ENCODE measurements around the gene HIVEP3. TPM values are rescaled to one million over a fixed set of nuclear protein-coding genes. Genes with fewer than 3 reads are reported as not detected.

HIVEP3 gene
- polyA plus RNA-seq, 1 of the 3 experiments (the other 2 are of a cell fraction) = 6.4 TPM

GRCh38 chr1:41773842-41774241, 144.9 kb downstream of the HIVEP3 start:
- Histone ChIP-seq H3F3A (replicated peaks; ENCODE audit: insufficient read depth) (peaks cover 9% of the 10 kb centered on the region), H3K4me2 (no peak overlapping the region), H3K9me2 (no peaks in the 10 kb centered on the region), H3K9ac (no peak overlapping the region), H3K27me3 (ENCODE audit: insufficient read depth) (no peaks in the 10 kb centered on the region), H3K79me2 (ENCODE audit: insufficient read depth) (no peaks in the 10 kb centered on the region), H3K27ac (ENCODE audit: low read depth in 2 of 2, low read length in 1 of 2) (peak overlapping the region in 1 of 2 experiments; percentile 37; a peak in 1 of 4 replicates), H3K4me1 (ENCODE audit: control insufficient read depth in 1 of 2, insufficient read depth in 2 of 2, low read depth in 1 of 2, low read length in 1 of 2) (peaks cover 4 to 5% of the 10 kb centered on the region in 2 experiments; a peak in 1 of 4 replicates), H3K4me3 (ENCODE audit: low read depth in 2 of 2, low read length in 1 of 2) (no peak overlapping the region), H3K36me3 (replicated peaks in 1 of 2; ENCODE audit: control insufficient read depth in 1 of 2, insufficient read depth in 2 of 2, low read length in 1 of 2) (no peaks in the 10 kb centered on the region), H3K9me3 (no peaks in the 10 kb centered on the region), H4K20me1 (ENCODE audit: insufficient read depth) (no peaks in the 10 kb centered on the region), H2AFZ (ENCODE audit: low read depth) (no peak overlapping the region)
- CTCF ChIA-PET = interaction anchor here (0.6 to 2.7 kb wide), 3 partner anchors 29 to 200 kb away, joined by 3 to 9 read pairs (median 3); no protein-coding TSS in a partner anchor
- TF ChIP-seq ELF1 (IDR thresholded peaks at IDR 0.05) = no peak
- TF ChIP-seq SIN3A (IDR thresholded peaks at IDR 0.05; ENCODE audit: borderline replicate concordance, low read depth, low read length) = no peak
- no peak for TF ChIP-seq TCF12 (IDR thresholded peaks at IDR 0.05)
- TF ChIP-seq RXRA (IDR thresholded peaks at IDR 0.05; ENCODE audit: borderline replicate concordance, low read depth) = no peak
- TF ChIP-seq TAF1 (IDR thresholded peaks at IDR 0.05; ENCODE audit: borderline replicate concordance, low read depth, low read length) = no peak
- TF ChIP-seq RCOR1 (IDR thresholded peaks at IDR 0.05; ENCODE audit: low read length) = no peak
- TF ChIP-seq USF1 (IDR thresholded peaks at IDR 0.05; ENCODE audit: borderline replicate concordance, low read depth) = peak; percentile 28; the same call in 1 of the 2 replicates
- DNase-seq = no peak
- WGBS (ENCODE audit: low lambda C conversion rate) = 96% methylated on average over 2 of the region's 3 CpGs
- POLR2A ChIA-PET = no interaction called here

GRCh38 chr1:41773144-41773591, 145.6 kb downstream of the HIVEP3 start:
- WGBS (ENCODE audit: low lambda C conversion rate) = 63% methylated on average over 4 of the region's 5 CpGs
- Histone ChIP-seq H2AFZ (ENCODE audit: low read depth) (no peak overlapping the region), H3K27ac (ENCODE audit: low read depth in 2 of 2, low read length in 1 of 2) (peak overlapping the region in 1 of 2 experiments; percentile 37; a peak in 1 of 4 replicates), H3K9ac (no peak overlapping the region), H3F3A (replicated peaks; ENCODE audit: insufficient read depth) (peaks cover 9% of the 10 kb centered on the region), H3K4me2 (peak overlapping the region; percentile 13; the same call in 1 of the 2 replicates), H3K9me3 (no peaks in the 10 kb centered on the region), H3K4me1 (ENCODE audit: control insufficient read depth in 1 of 2, insufficient read depth in 2 of 2, low read depth in 1 of 2, low read length in 1 of 2) (peaks cover 4 to 5% of the 10 kb centered on the region in 2 experiments; a peak in 1 of 4 replicates), H3K9me2 (no peaks in the 10 kb centered on the region), H3K4me3 (ENCODE audit: low read depth in 2 of 2, low read length in 1 of 2) (no peak overlapping the region), H3K36me3 (replicated peaks in 1 of 2; ENCODE audit: control insufficient read depth in 1 of 2, insufficient read depth in 2 of 2, low read length in 1 of 2) (no peaks in the 10 kb centered on the region), H4K20me1 (ENCODE audit: insufficient read depth) (no peaks in the 10 kb centered on the region), H3K79me2 (ENCODE audit: insufficient read depth) (no peaks in the 10 kb centered on the region), H3K27me3 (ENCODE audit: insufficient read depth) (no peaks in the 10 kb centered on the region)
- ChIA-PET POLR2A (no interaction called here), CTCF (no interaction called here)
- TF ChIP-seq, protein P1, sequence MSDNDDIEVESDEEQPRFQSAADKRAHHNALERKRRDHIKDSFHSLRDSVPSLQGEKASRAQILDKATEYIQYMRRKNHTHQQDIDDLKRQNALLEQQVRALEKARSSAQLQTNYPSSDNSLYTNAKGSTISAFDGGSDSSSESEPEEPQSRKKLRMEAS (IDR thresholded peaks at IDR 0.05; ENCODE audit: low read depth) = no peak
- no peak for TF ChIP-seq GATA2 (CRISPR knock-in tag; IDR thresholded peaks at IDR 0.05)
- TF ChIP-seq TEAD4 (IDR thresholded peaks at IDR 0.05; ENCODE audit: borderline replicate concordance, insufficient read depth) = 0 out of 2 replicates have a peak, but pooled peaks have one; percentile 31
- TF ChIP-seq FOXM1 (IDR thresholded peaks at IDR 0.05; ENCODE audit: low read depth) = 0 out of 2 replicates have a peak, but pooled peaks have one; percentile 20
- no peak for DNase-seq

- Histone ChIP-seq H3K27ac (ENCODE audit: low read depth in 2 of 2, low read length in 1 of 2) (no peak overlapping the region), H3K36me3 (replicated peaks in 1 of 2; ENCODE audit: control insufficient read depth in 1 of 2, insufficient read depth in 2 of 2, low read length in 1 of 2) (no peaks in the 10 kb centered on the region), H3F3A (replicated peaks; ENCODE audit: insufficient read depth) (peaks cover 9% of the 10 kb centered on the region), H4K20me1 (ENCODE audit: insufficient read depth) (no peaks in the 10 kb centered on the region), H3K27me3 (ENCODE audit: insufficient read depth) (no peaks in the 10 kb centered on the region), H3K79me2 (ENCODE audit: insufficient read depth) (no peaks in the 10 kb centered on the region), H3K4me2 (no peak overlapping the region), H3K4me3 (ENCODE audit: low read depth in 2 of 2, low read length in 1 of 2) (no peak overlapping the region), H3K9me2 (no peaks in the 10 kb centered on the region), H3K4me1 (ENCODE audit: control insufficient read depth in 1 of 2, insufficient read depth in 2 of 2, low read depth in 1 of 2, low read length in 1 of 2) (peaks cover 4 to 21% of the 10 kb centered on the region in 2 experiments; a peak in 1 of 4 replicates), H3K9me3 (no peaks in the 10 kb centered on the region), H2AFZ (ENCODE audit: low read depth) (no peak overlapping the region), H3K9ac (no peak overlapping the region)
- ChIA-PET CTCF (interaction anchor here (1.2 to 2.2 kb wide), 2 partner anchors 56 to 195 kb away, joined by 4 to 7 read pairs; no protein-coding TSS in a partner anchor), POLR2A (no interaction called here)
- 100% methylated on average over 2 of the region's 2 CpGs for WGBS (ENCODE audit: low lambda C conversion rate)
- no peak for DNase-seq
- TF ChIP-seq ELF1 (IDR thresholded peaks at IDR 0.05) = no peak
- no peak for TF ChIP-seq RAD21 (IDR thresholded peaks at IDR 0.05; ENCODE audit: low read length)
- TF ChIP-seq USF2 (IDR thresholded peaks at IDR 0.05; ENCODE audit: borderline replicate concordance, low read depth, low read length) = no peak
- no peak for TF ChIP-seq GATA2 (CRISPR knock-in tag; IDR thresholded peaks at IDR 0.05)
- TF ChIP-seq TEAD4 (IDR thresholded peaks at IDR 0.05; ENCODE audit: borderline replicate concordance, insufficient read depth) = no peak
- TF ChIP-seq SMC3 (IDR thresholded peaks at IDR 0.05; ENCODE audit: low read depth, low read length) = no peak
- no peak for TF ChIP-seq YY1 (IDR thresholded peaks at IDR 0.05; ENCODE audit: low read depth)
- no peak for TF ChIP-seq TAF1 (IDR thresholded peaks at IDR 0.05; ENCODE audit: borderline replicate concordance, low read depth, low read length)
- no peak for TF ChIP-seq NFIC (IDR thresholded peaks at IDR 0.05; ENCODE audit: borderline replicate concordance)
- TF ChIP-seq ZBTB33 (IDR thresholded peaks at IDR 0.05; ENCODE audit: borderline replicate concordance, low read depth) = no peak
- TF ChIP-seq MXI1 (IDR thresholded peaks at IDR 0.05; ENCODE audit: low read depth, low read length) = no peak
- TF ChIP-seq FOXM1 (IDR thresholded peaks at IDR 0.05; ENCODE audit: low read depth) = no peak
- TF ChIP-seq, protein P1 (IDR thresholded peaks at IDR 0.05; ENCODE audit: low read depth) = no peak
These were observed 149.7 kb downstream of the HIVEP3 start for GRCh38 chr1:41769068-41769467.
